H1 (cell line): ENCODE data around the gene KMT2A. TPM values are rescaled to one million over a fixed set of nuclear protein-coding genes. Genes with fewer than 3 reads are reported as not detected.

Experiments used
- CTCF ChIA-PET: fragments of 300-600 bp; sonication (Branson Sonifier 250); formaldehyde crosslinking; loops from one replicate; lab custom pipeline; 2021; ENCODE audit not compliant: partially characterized antibody; lab: Charles Lee
- POLR2A ChIA-PET: fragments of 300-600 bp; sonication (Branson Sonifier 250); formaldehyde crosslinking; loops from one replicate; lab custom pipeline; 2021; ENCODE audit warnings: inconsistent platforms; ENCODE audit not compliant: partially characterized antibody; lab: Charles Lee
- DNase-seq, 2 experiments: peaks; one replicate each; pipeline versions ENCODE4 v3.0.0 to v3.0.0-alpha.2; 2010 to 2022; ENCODE audit warnings: low spot score in 2 of 2, low read depth in 1 of 2, mixed read lengths in 1 of 2
- FAIRE-seq: peaks from 2 replicates; lab custom pipeline; 2011; peaks lifted over from hg19 to GRCh38; lab: Jason Lieb, UNC
- H2AFZ ChIP-seq: 2 replicates; pipeline ENCODE4 v1.8.1; 2012; ENCODE audit warnings: low read length, inconsistent platforms
- H2AK5ac ChIP-seq: 2 replicates; pipeline ENCODE4 v1.6.1; 2013; ENCODE audit warnings: low read depth, low read length
- H2BK120ac ChIP-seq: replicated peaks from 2 replicates; pipeline ENCODE3; 2013; ENCODE audit warnings: low read depth, low read length, inconsistent platforms
- H2BK12ac ChIP-seq: 2 replicates; pipeline ENCODE4 v1.6.1; 2013; ENCODE audit warnings: low read depth, low read length
- H2BK15ac ChIP-seq: 2 replicates; pipeline ENCODE4 v1.6.1; 2013; ENCODE audit warnings: low read length
- H2BK20ac ChIP-seq: 2 replicates; pipeline ENCODE4 v1.6.1; 2013; ENCODE audit warnings: low read length
- H2BK5ac ChIP-seq: 2 replicates; pipeline ENCODE4 v1.6.1; 2013; ENCODE audit warnings: low read depth, low read length
- H3K14ac ChIP-seq: 2 replicates; pipeline ENCODE4 v1.6.1; 2013; ENCODE audit warnings: inconsistent platforms; ENCODE audit not compliant: insufficient read length
- H3K18ac ChIP-seq: 2 replicates; pipeline ENCODE4 v1.6.1; 2013; ENCODE audit warnings: low read length; ENCODE audit errors: extremely low read depth
- H3K23ac ChIP-seq: 2 replicates; pipeline ENCODE4 v1.6.1; 2013; ENCODE audit warnings: inconsistent platforms; ENCODE audit not compliant: insufficient read length
- H3K23me2 ChIP-seq: 2 replicates; pipeline ENCODE4 v1.6.1; 2013; ENCODE audit warnings: low read depth, low read length
- H3K27ac ChIP-seq: 2 replicates; pipeline ENCODE4 v1.6.1; 2011; ENCODE audit warnings: low read depth, low read length, inconsistent platforms
- H3K27me3 ChIP-seq, 4 experiments: replicated peaks in 1 of 4; 1 replicate in 1 of 4; 2 replicates in 3 of 4; pipeline versions ENCODE4 v1.6.1 to v1.8.1; 2011 to 2013; ENCODE audit warnings: low read length in 3 of 4, mild to moderate bottlenecking in 3 of 4, inconsistent platforms in 2 of 4, mixed read lengths in 2 of 4, moderate library complexity in 1 of 4; ENCODE audit not compliant: control insufficient read depth in 3 of 4, insufficient read depth in 3 of 4; ENCODE audit errors: extremely low read depth in 1 of 4
- H3K36me3 ChIP-seq, 4 experiments: 2 replicates each; pipeline versions ENCODE4 v1.6.1 to v1.8.1; 2011 to 2013; ENCODE audit warnings: mild to moderate bottlenecking in 4 of 4, low read length in 3 of 4, moderate library complexity in 2 of 4, control low read depth in 1 of 4, inconsistent platforms in 1 of 4; ENCODE audit not compliant: insufficient read depth in 4 of 4, control insufficient read depth in 2 of 4
- H3K4ac ChIP-seq: replicated peaks from 2 replicates; pipeline ENCODE3; 2013; ENCODE audit warnings: low read length, low read depth, mixed read lengths, inconsistent platforms; ENCODE audit not compliant: insufficient read length
- H3K4me1 ChIP-seq, 4 experiments: replicated peaks in 1 of 4; 1 replicate in 1 of 4; 2 replicates in 3 of 4; pipeline versions ENCODE4 v1.6.1 to v1.8.1; 2011 to 2013; ENCODE audit warnings: low read length in 3 of 4, inconsistent platforms in 2 of 4, mixed read lengths in 1 of 4; ENCODE audit not compliant: insufficient read depth in 4 of 4, control insufficient read depth in 3 of 4
- H3K4me2 ChIP-seq, 2 experiments: 2 replicates each; pipeline versions ENCODE4 v1.6.1 to v1.8.1; 2011 to 2013; ENCODE audit warnings: low read depth in 2 of 2, low read length in 2 of 2, control low read depth in 1 of 2, inconsistent platforms in 1 of 2, mild to moderate bottlenecking in 1 of 2; ENCODE audit not compliant: insufficient read depth in 1 of 2
- H3K4me3 ChIP-seq, 4 experiments: fragments of 200-600, 300-600 bp in 1 of 4; sonication (generic), shearing (Covaris generic), sonication (Bioruptor Twin) in 1 of 4; 2 replicates each; pipeline versions ENCODE4 v1.5.1 to v1.8.1; 2011 to 2016; ENCODE audit warnings: low read length in 4 of 4, low read depth in 3 of 4, control low read depth in 2 of 4, inconsistent platforms in 2 of 4, mild to moderate bottlenecking in 2 of 4, mixed read lengths in 1 of 4, moderate library complexity in 1 of 4; ENCODE audit not compliant: insufficient read depth in 2 of 4; ENCODE audit errors: extremely low read depth in 1 of 4
- H3K56ac ChIP-seq: replicated peaks from 2 replicates; pipeline ENCODE3; 2013; ENCODE audit warnings: low read depth, mild to moderate bottlenecking, mixed read lengths, low read length, inconsistent platforms; ENCODE audit not compliant: insufficient read length
- H3K79me1 ChIP-seq: 2 replicates; pipeline ENCODE4 v1.6.1; 2013; ENCODE audit warnings: low read depth, low read length, control low read depth
- H3K79me2 ChIP-seq, 2 experiments: 2 replicates each; pipeline versions ENCODE4 v1.6.1 to v1.8.1; 2012 to 2013; ENCODE audit warnings: low read length in 2 of 2, mild to moderate bottlenecking in 2 of 2, inconsistent platforms in 1 of 2; ENCODE audit not compliant: insufficient read depth in 2 of 2, control insufficient read depth in 1 of 2
- H3K9ac ChIP-seq, 4 experiments: replicated peaks in 1 of 4; 1 replicate in 1 of 4; 2 replicates in 3 of 4; pipeline versions ENCODE4 v1.6.1 to v1.8.1; 2011 to 2013; ENCODE audit warnings: low read depth in 3 of 4, low read length in 3 of 4, control low read depth in 2 of 4, mild to moderate bottlenecking in 2 of 4, moderate library complexity in 2 of 4, inconsistent platforms in 1 of 4; ENCODE audit errors: extremely low read depth in 1 of 4
- H3K9me3 ChIP-seq, 2 experiments: 2 replicates each; pipeline versions ENCODE4 v1.6.1 to v1.8.1; 2012 to 2013; ENCODE audit warnings: mild to moderate bottlenecking in 2 of 2, moderate library complexity in 2 of 2, control low read depth in 1 of 2, inconsistent platforms in 1 of 2, low read depth in 1 of 2, low read length in 1 of 2, mixed read lengths in 1 of 2; ENCODE audit not compliant: insufficient read depth in 2 of 2
- H4K20me1 ChIP-seq, 2 experiments: replicated peaks in 1 of 2; 2 replicates each; pipeline versions ENCODE3 to v1.8.1; 2011 to 2013; ENCODE audit warnings: inconsistent platforms in 2 of 2, low read length in 2 of 2, mild to moderate bottlenecking in 1 of 2; ENCODE audit not compliant: insufficient read depth in 2 of 2, control insufficient read depth in 1 of 2
- H4K5ac ChIP-seq: 2 replicates; pipeline ENCODE4 v1.6.1; 2013; ENCODE audit warnings: low read length, low read depth, mixed read lengths, inconsistent platforms; ENCODE audit not compliant: insufficient read length
- H4K8ac ChIP-seq: 2 replicates; pipeline ENCODE4 v1.8.0; 2013; ENCODE audit warnings: mild to moderate bottlenecking, moderate library complexity, low read length, inconsistent platforms; ENCODE audit not compliant: insufficient read depth; ENCODE audit errors: extremely low read depth
- H4K91ac ChIP-seq: replicated peaks from 2 replicates; pipeline ENCODE3; 2013; ENCODE audit warnings: low read length, mixed read lengths, inconsistent platforms; ENCODE audit not compliant: insufficient read length
- CTBP2 ChIP-seq: IDR thresholded peaks from 2 replicates; pipeline ENCODE4 v1.7.0; 2011; ENCODE audit warnings: borderline replicate concordance, mild to moderate bottlenecking, moderate library complexity, mixed read lengths, low read length; ENCODE audit not compliant: insufficient read depth, insufficient read length
- KDM1A ChIP-seq: fragments of 200-600, 300-600 bp; sonication (generic); IDR thresholded peaks from 2 replicates; pipeline ENCODE4 v1.7.1; 2016; ENCODE audit warnings: mild to moderate bottlenecking, low read length, borderline replicate concordance
- MAX ChIP-seq: IDR thresholded peaks from 2 replicates; pipeline ENCODE4 v1.6.1; 2012; ENCODE audit warnings: inconsistent platforms
- SP2 ChIP-seq: IDR thresholded peaks from 2 replicates; pipeline ENCODE4 v1.6.1; 2012; ENCODE audit warnings: mild to moderate bottlenecking, low read length, inconsistent platforms
- TEAD4 ChIP-seq: IDR thresholded peaks from 2 replicates; pipeline ENCODE4 v1.6.1; 2012; ENCODE audit warnings: low read depth, low read length, inconsistent platforms, mixed read lengths
- polyA plus RNA-seq, 7 experiments: library from polyadenylated mRNA; depleted of rRNA in 3 of 7; stranded (reverse) in 5 of 7; unstranded in 2 of 7; fragments of >200 nt in 5 of 7; fragments of 200-250 nt in 2 of 7; gene quantifications; 1 replicate in 5 of 7; 2 replicates in 1 of 7; 4 replicates in 1 of 7; pipeline versions ENCODE4 v1.2.1 to v1.2.3, GENCODE V29; 2011 to 2013; ENCODE audit warnings: missing spikeins in 2 of 7, mixed read lengths in 2 of 7
- total RNA-seq: library from RNA; stranded (reverse); fragmentation: NEBNext Ultra II Directional; extraction: Animal tissue kit (Norgen Biotek cat#: 25700); gene quantifications from 2 replicates; pipeline ENCODE4 v1.2.1, GENCODE V29; 2021

Gene KMT2A
- total and polyA plus RNA-seq, 2 of the 8 experiments (the other 6 are each of a cell fraction or from before 2014, with no cell fraction given): 35.9 to 62.1 TPM

- ChIA-PET POLR2A (no interaction called here), CTCF (interaction anchor here (0.6 to 1.6 kb wide), 3 partner anchors 8 to 36 kb away, joined by 3 to 5 read pairs (median 4); no protein-coding TSS in a partner anchor)
- Histone ChIP-seq H3K4ac (no peak overlapping the region), H3K27ac (no peak overlapping the region), H3K36me3 (peaks cover 9 to 54% (median 50%) of the 10 kb centered on the region in 4 experiments), H3K9me3 (no peaks in the 10 kb centered on the region), H4K5ac (no peak overlapping the region), H2BK12ac (no peak overlapping the region), H3K4me3 (no peak overlapping the region), H3K14ac (no peak overlapping the region), H4K91ac (no peak overlapping the region), H3K9ac (no peak overlapping the region), H2BK20ac (no peak overlapping the region), H3K23me2 (no peaks in the 10 kb centered on the region), H4K8ac (no peak overlapping the region), H3K4me2 (no peak overlapping the region), H3K79me2 (no peaks in the 10 kb centered on the region), H2AK5ac (no peak overlapping the region), H3K4me1 (peaks cover 0 to 4% (median 1%) of the 10 kb centered on the region in 4 experiments; a peak in 2 of 7 replicates), H3K56ac (no peak overlapping the region), H2BK120ac (no peak overlapping the region), H3K27me3 (no peaks in the 10 kb centered on the region; a peak in 1 of 7 replicates), H4K20me1 (peaks cover 0 to 7% of the 10 kb centered on the region in 2 experiments), H2AFZ (no peak overlapping the region), H3K18ac (no peak overlapping the region), H2BK5ac (no peak overlapping the region), H3K23ac (no peak overlapping the region), H2BK15ac (no peak overlapping the region), H3K79me1 (no peaks in the 10 kb centered on the region)
- no peak for FAIRE-seq
- DNase-seq: no peak
- TF ChIP-seq TEAD4 (no peak), SP2 (no peak), MAX (no peak), KDM1A (no peak), CTBP2 (no peak)
Measured at GRCh38 chr11:118524356-118524755, 88.1 kb downstream of the KMT2A start.
